GM12878 (cell line): ENCODE data around the gene EDNRA. TPM values are rescaled to one million over a fixed set of nuclear protein-coding genes. Genes with fewer than 3 reads are reported as not detected.

Source experiments
- ATAC-seq: fragments of 200-7000 bp; cut with Tn5 transposase; 3 replicates; pipeline ENCODE4 v1.9.1; 2020; ENCODE audit warnings: mild to moderate bottlenecking, moderate library complexity
- BruUV-seq: library from RNA; stranded (reverse); fragments of 400-500 nt; replicated peaks from 2 replicates; lab custom pipeline; 2021; lab: Mats Ljungman, UMichigan
- CTCF ChIA-PET: fragments of 300-600 bp; sonication (Branson Sonifier 250); formaldehyde crosslinking; extraction: SDS; loops from one replicate; lab custom pipeline; 2021; ENCODE audit warnings: inconsistent platforms; lab: Yijun Ruan, JAX
- POLR2A ChIA-PET: fragments of 350-600 bp; formaldehyde crosslinking; extraction: SDS; loops from one replicate; lab custom pipeline; 2021; ENCODE audit warnings: inconsistent platforms; lab: Charles Lee
- RAD21 ChIA-PET: fragments of 300-600 bp; sonication (Branson Sonifier 250); formaldehyde crosslinking; loops from one replicate; lab custom pipeline; 2023; ENCODE audit warnings: antibody characterized with exemption; ENCODE audit not compliant: unreplicated experiment; lab: Charles Lee
- SMC1A ChIA-PET: fragments of 300-600 bp; sonication (Branson Sonifier 250); formaldehyde crosslinking; loops from one replicate; lab custom pipeline; 2023; ENCODE audit not compliant: unreplicated experiment, uncharacterized antibody; lab: Charles Lee
- DNase-seq: peaks from one replicate; pipeline ENCODE4 v3.0.0-alpha.2; 2011; ENCODE audit warnings: low read depth, low spot score
- FAIRE-seq: peaks from 3 replicates; lab custom pipeline; 2011; peaks lifted over from hg19 to GRCh38; lab: Jason Lieb, UNC
- H2AFZ ChIP-seq: 2 replicates; pipeline ENCODE4 v1.6.0; 2011; ENCODE audit warnings: low read depth, low read length, control low read depth; ENCODE audit not compliant: control insufficient read depth
- H3K27ac ChIP-seq: 2 replicates; pipeline ENCODE4 v1.5.1; 2011; ENCODE audit warnings: control low read depth; ENCODE audit not compliant: control insufficient read depth, insufficient read depth
- H3K27me3 ChIP-seq, 2 experiments: replicated peaks in 1 of 2; 2 replicates each; pipeline versions ENCODE4 v1.6.0 to v1.6.1; 2011; ENCODE audit warnings: low read length in 1 of 2; ENCODE audit not compliant: control insufficient read depth in 2 of 2, insufficient read depth in 2 of 2
- H3K36me3 ChIP-seq, 2 experiments: 2 replicates each; pipeline ENCODE4 v1.5.1; 2011; ENCODE audit warnings: low read length in 1 of 2; ENCODE audit not compliant: control insufficient read depth in 2 of 2, insufficient read depth in 2 of 2
- H3K4me1 ChIP-seq: 2 replicates; pipeline ENCODE4 v1.6.1; 2011; ENCODE audit warnings: mild to moderate bottlenecking, low read length, moderate library complexity, mixed read lengths; ENCODE audit not compliant: control insufficient read depth, insufficient read depth
- H3K4me2 ChIP-seq: 2 replicates; pipeline ENCODE4 v1.6.0; 2011; ENCODE audit warnings: control low read depth; ENCODE audit not compliant: control insufficient read depth, insufficient read depth
- H3K4me3 ChIP-seq: fragments of 200-600 bp; sonication (generic); 2 replicates; pipeline ENCODE4 v1.5.1; 2016
- H3K79me2 ChIP-seq: 2 replicates; pipeline ENCODE4 v1.6.0; 2011; ENCODE audit warnings: low read length; ENCODE audit not compliant: control insufficient read depth, insufficient read depth
- H3K9ac ChIP-seq: 2 replicates; pipeline ENCODE4 v1.8.0; 2011; ENCODE audit warnings: low read length, control low read depth, mixed read lengths; ENCODE audit not compliant: control insufficient read depth, insufficient read depth
- H3K9me3 ChIP-seq: replicated peaks from 3 replicates; pipeline ENCODE4 v1.5.1; 2011; ENCODE audit warnings: mild to moderate bottlenecking, low read length; ENCODE audit not compliant: control insufficient read depth, insufficient read depth
- H4K20me1 ChIP-seq: 2 replicates; pipeline ENCODE4 v1.6.0; 2011; ENCODE audit not compliant: control insufficient read depth, insufficient read depth
- CREM ChIP-seq: IDR thresholded peaks from 2 replicates; pipeline ENCODE4 v1.6.1; 2014; ENCODE audit warnings: antibody characterized with exemption, low read depth
- HDGF ChIP-seq: fragments of 450-650 bp; IDR thresholded peaks from 2 replicates; pipeline ENCODE4 v1.6.1; 2016; ENCODE audit warnings: antibody characterized with exemption
- KAT2A ChIP-seq: conservative IDR thresholded peaks from 2 replicates; pipeline ENCODE4 v1.6.1; 2011; ENCODE audit warnings: low read depth, low read length; ENCODE audit not compliant: control insufficient read depth
- MEF2A ChIP-seq: IDR thresholded peaks from 2 replicates; pipeline ENCODE4 v1.6.1; 2011; ENCODE audit warnings: low read depth, mild to moderate bottlenecking, low read length, moderate library complexity; ENCODE audit not compliant: insufficient read depth
- MXI1 ChIP-seq: fragments of 150-350 bp; IDR thresholded peaks from 2 replicates; pipeline ENCODE4 v1.6.1; 2011; ENCODE audit warnings: low read depth, mild to moderate bottlenecking, inconsistent platforms, low read length, improper control_type of control experiment
- MYC ChIP-seq: IDR thresholded peaks from 2 replicates; pipeline ENCODE4 v1.6.1; 2011; ENCODE audit warnings: mild to moderate bottlenecking, low read length, moderate library complexity, inconsistent platforms; ENCODE audit not compliant: insufficient read depth, insufficient replicate concordance, insufficient read length, severe bottlenecking
- NFYB ChIP-seq: IDR thresholded peaks from 2 replicates; pipeline ENCODE4 v1.6.1; 2011; ENCODE audit warnings: low read depth, mild to moderate bottlenecking, low read length, improper control_type of control experiment, moderate library complexity; ENCODE audit not compliant: insufficient read depth
- POLR2A ChIP-seq: IDR thresholded peaks from 2 replicates; pipeline ENCODE4 v1.6.1; 2011; ENCODE audit warnings: low read depth, mild to moderate bottlenecking, low read length
- SIX5 ChIP-seq: IDR thresholded peaks from 2 replicates; pipeline ENCODE4 v1.6.1; 2011; ENCODE audit warnings: mild to moderate bottlenecking, low read depth, low read length, moderate library complexity; ENCODE audit not compliant: severe bottlenecking
- SP1 ChIP-seq: IDR thresholded peaks from one replicate; pipeline ENCODE4 v1.6.1; 2011; ENCODE audit warnings: low read depth, low read length
- SPI1 ChIP-seq: IDR thresholded peaks from 2 replicates; pipeline ENCODE4 v1.6.1; 2011; ENCODE audit warnings: low read depth, mild to moderate bottlenecking, low read length, moderate library complexity, borderline replicate concordance; ENCODE audit not compliant: insufficient read depth
- STAT1 ChIP-seq: fragments of 450-650 bp; conservative IDR thresholded peaks from 2 replicates; pipeline ENCODE4 v1.6.1; 2014; ENCODE audit warnings: antibody characterized with exemption, mild to moderate bottlenecking
- STAT3 ChIP-seq: IDR thresholded peaks from 2 replicates; pipeline ENCODE4 v1.6.1; 2011; ENCODE audit warnings: low read depth, low read length, improper control_type of control experiment
- ZNF24 ChIP-seq: fragments of 450-650 bp; IDR thresholded peaks from 2 replicates; pipeline ENCODE4 v1.6.1; 2017; ENCODE audit warnings: antibody characterized with exemption, mild to moderate bottlenecking
- ZNF384 ChIP-seq: IDR thresholded peaks from 2 replicates; pipeline ENCODE4 v1.6.1; 2012; ENCODE audit warnings: low read depth, mild to moderate bottlenecking, low read length, improper control_type of control experiment, borderline replicate concordance
- WGBS: methylation state at CpG from one replicate; pipeline ENCODE4 v1.1.6; 2016; ENCODE audit warnings: low lambda C conversion rate; ENCODE audit not compliant: insufficient replicate concordance, insufficient coverage; ENCODE audit errors: missing lambda C conversion rate; 5-methylcytosine and 5-hydroxymethylcytosine counted together
- in situ Hi-C: fragments of 300-500 bp; cut with MboI; formaldehyde crosslinking; loops from 9 replicates; pipeline ENCODE4 v1.14.3; 2018; ENCODE audit warnings: mixed read lengths
- intact Hi-C: fragments of 100-400 bp; cut with micrococcal nuclease; formaldehyde crosslinking; loops from one replicate; pipeline ENCODE4 v1.14.2; 2022; ENCODE audit not compliant: unreplicated experiment
- polyA plus RNA-seq, 11 experiments: library from polyadenylated mRNA; depleted of rRNA in 4 of 11; unstranded in 6 of 11; stranded (reverse) in 5 of 11; fragments of >200 nt; fragmentation: Nextera tagmentation in 4 of 11; fragmentation: Illumina TruSeq in 1 of 11; extraction: Ambion mirVana in 4 of 11; extraction: Trizol in 1 of 11; gene quantifications; 1 replicate in 1 of 11; 2 replicates in 10 of 11; pipeline versions ENCODE4 v1.2.1 to v1.2.3, GENCODE V29; 2011 to 2016; ENCODE audit warnings: inconsistent platforms in 2 of 11, missing spikeins in 2 of 11, low read depth in 1 of 11
- total RNA-seq, 4 experiments: library from RNA; depleted of rRNA in 3 of 4; stranded (reverse); fragments of >200 nt in 3 of 4; fragmentation: Illumina TruSeq in 1 of 4; extraction: Trizol in 1 of 4; gene quantifications; 2 replicates each; pipeline versions ENCODE4 v1.2.1 to v1.2.3, GENCODE V29; 2013 to 2021

EDNRA gene
- total and polyA plus RNA-seq, 10 of the 15 experiments (the other 5 are each of a cell fraction or from before 2014, with no cell fraction given) = 0.01 to 0.32 (median 0.13) TPM

DNA sequence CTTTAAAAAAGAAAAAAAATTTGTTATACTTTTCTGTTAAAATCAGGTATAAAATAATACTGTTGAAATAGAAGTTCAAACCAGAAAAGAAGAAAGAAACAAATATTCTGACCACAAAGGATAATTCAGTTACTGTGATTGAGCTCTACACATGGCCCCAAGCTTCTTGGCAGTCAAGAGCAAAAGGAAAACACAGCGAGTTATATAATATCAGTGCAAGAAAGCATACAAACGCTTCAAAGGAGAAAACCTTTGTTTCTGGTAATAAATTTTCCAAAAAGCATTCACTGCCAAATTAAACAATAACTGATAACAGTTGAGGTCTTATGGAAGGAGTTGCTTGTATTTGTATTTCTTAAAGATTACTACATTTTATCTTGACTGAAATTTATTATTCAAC is 40.5 kb upstream of the EDNRA start:
- no peaks in the 10 kb centered on the region for H3K27me3 ChIP-seq
- SMC1A ChIA-PET = no interaction called here
- H2AFZ ChIP-seq = no peak overlapping the region
- intact Hi-C loops = no loop called here
- 66% methylated on average over 2 of the region's 2 CpGs for WGBS
- no peak for DNase-seq
- no peaks in the 10 kb centered on the region for H3K36me3 ChIP-seq
- RAD21 ChIA-PET = no interaction called here
- BruUV-seq = no TSS peak
- no peak for ATAC-seq
- no peak overlapping the region for H3K27ac ChIP-seq
- POLR2A ChIA-PET = interaction anchor here (0.6 kb wide), 1 partner anchor 1165 kb away, joined by 4 read pairs; no protein-coding TSS in a partner anchor
- no peak overlapping the region for H3K9ac ChIP-seq
- H4K20me1 ChIP-seq = no peaks in the 10 kb centered on the region
- in situ Hi-C loops = no loop called here
- no peak for TF ChIP-seq HDGF
- no peak for TF ChIP-seq SIX5
- TF ChIP-seq NFYB = no peak
- TF ChIP-seq SP1 = no peak
- TF ChIP-seq, all 136 proteins: peak for 0
- CTCF ChIA-PET = no interaction called here
- Histone ChIP-seq H3K4me3 (no peak overlapping the region), H3K4me2 (no peak overlapping the region), H3K4me1 (no peaks in the 10 kb centered on the region), H3K9me3 (no peaks in the 10 kb centered on the region), H3K79me2 (no peaks in the 10 kb centered on the region)
- FAIRE-seq = no peak

DNA sequence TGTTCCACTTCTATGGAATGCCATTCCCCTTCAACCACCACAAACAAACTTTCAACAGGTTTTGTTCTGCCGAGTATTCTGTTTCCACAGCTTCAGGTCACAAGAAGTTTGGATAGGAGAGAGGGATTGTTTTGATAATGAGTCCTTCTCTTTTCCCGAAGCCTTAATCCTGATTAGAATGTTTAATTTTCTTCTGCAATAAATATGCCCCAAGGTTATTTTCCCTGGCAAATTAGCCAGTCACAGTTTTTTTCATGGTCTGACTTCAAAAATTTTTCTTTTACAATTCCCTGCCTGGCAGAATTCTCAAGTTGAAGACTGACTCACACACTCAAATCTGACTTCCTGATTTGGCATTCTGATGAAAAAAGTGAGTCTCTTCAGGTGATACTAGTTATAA is 33.1 kb upstream of the EDNRA start:
- Histone ChIP-seq H3K79me2 (no peaks in the 10 kb centered on the region), H3K9ac (no peak overlapping the region), H3K9me3 (no peaks in the 10 kb centered on the region), H3K4me2 (no peak overlapping the region), H4K20me1 (no peaks in the 10 kb centered on the region), H3K36me3 (no peaks in the 10 kb centered on the region)
- SMC1A ChIA-PET = interaction anchor here (1.1 kb wide), 1 partner anchor 37 kb away, joined by 3 read pairs; no protein-coding TSS in a partner anchor
- WGBS = 31% methylated on average over 2 of the region's 2 CpGs
- in situ Hi-C loops = no loop called here
- no peak for DNase-seq
- no peak for TF ChIP-seq STAT3
- no peak for TF ChIP-seq STAT1
- TF ChIP-seq ZNF384 = no peak
- TF ChIP-seq POLR2A = no peak
- TF ChIP-seq CREM = no peak
- no peak for TF ChIP-seq SPI1
- no peak for TF ChIP-seq MEF2A
- no peak for TF ChIP-seq MYC
- TF ChIP-seq MXI1 = no peak
- TF ChIP-seq KAT2A = no peak
- TF ChIP-seq ZNF24 = no peak
- TF ChIP-seq, all 136 proteins: peak for 0
- FAIRE-seq (no peak), ATAC-seq (no peak)
- no peak overlapping the region for H3K4me3 ChIP-seq
- H3K27ac ChIP-seq = no peak overlapping the region
- BruUV-seq = no TSS peak
- ChIA-PET CTCF (no interaction called here), POLR2A (no interaction called here), RAD21 (no interaction called here)
- H2AFZ ChIP-seq = no peak overlapping the region
- no peaks in the 10 kb centered on the region for H3K4me1 ChIP-seq
- intact Hi-C loops = no loop called here
- H3K27me3 ChIP-seq = no peaks in the 10 kb centered on the region
